ENCODE data around the gene GLIPR1L1.
"Not testable (repeated sequence)": the region's sequence is repeated elsewhere in the genome, so short reads cannot be mapped to it uniquely, and the experiment has no call there.

The GLIPR1L1 gene, protein sequence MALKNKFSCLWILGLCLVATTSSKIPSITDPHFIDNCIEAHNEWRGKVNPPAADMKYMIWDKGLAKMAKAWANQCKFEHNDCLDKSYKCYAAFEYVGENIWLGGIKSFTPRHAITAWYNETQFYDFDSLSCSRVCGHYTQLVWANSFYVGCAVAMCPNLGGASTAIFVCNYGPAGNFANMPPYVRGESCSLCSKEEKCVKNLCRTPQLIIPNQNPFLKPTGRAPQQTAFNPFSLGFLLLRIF

DNA sequence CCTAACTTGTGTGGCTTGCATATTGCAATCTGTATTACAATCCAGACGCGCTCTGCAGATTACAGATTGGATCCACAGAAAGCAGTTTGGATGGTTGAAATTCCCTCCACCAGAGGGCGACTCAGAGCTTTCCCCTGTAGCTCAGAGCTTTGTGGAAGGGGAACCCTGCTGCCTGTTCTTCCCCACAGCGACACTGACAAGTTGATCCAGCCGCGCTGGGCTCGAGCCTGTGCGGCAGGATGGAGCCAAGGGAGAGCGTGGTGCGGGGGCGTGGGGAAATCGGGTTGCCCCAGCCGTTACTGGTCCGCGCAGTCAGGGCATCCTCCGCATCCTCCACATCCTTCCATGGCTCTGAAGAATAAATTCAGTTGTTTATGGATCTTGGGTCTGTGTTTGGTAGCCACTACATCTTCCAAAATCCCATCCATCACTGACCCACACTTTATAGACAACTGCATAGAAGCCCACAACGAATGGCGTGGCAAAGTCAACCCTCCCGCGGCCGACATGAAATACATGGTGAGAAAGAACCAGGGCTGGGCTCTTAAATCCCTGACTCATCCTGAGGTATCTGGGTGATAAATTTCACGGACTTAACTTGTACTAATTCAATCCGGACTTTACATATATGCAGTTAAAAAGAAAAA is at the start of gene GLIPR1L1:
TSS of gene GLIPR1L1 (plus strand) at position 287 of the 647 bp plus-strand sequence. CDS start at position 346, 59 bp downstream.
- DNase-seq: no peak

DNA sequence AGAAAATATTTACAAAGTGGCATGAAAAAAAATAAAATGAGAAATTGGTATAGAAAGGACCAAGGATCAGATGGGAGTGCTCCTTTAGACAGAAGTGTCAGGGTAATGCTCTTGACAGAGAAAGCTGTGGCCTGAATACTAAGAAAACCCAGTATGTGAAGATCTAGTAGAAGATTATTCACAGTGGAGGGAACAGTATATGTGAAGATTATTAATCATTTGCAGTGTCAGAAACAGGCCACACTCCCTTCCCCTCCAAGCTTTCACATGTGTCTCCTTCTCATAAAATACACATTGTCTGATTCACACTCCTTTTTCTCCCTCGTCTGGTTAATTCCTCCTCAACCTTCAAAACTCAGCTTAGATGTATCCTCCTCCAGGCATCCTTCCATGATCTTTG is 45.6 kb upstream of the GLIPR1L1 start:
- no peak for DNase-seq

DNA sequence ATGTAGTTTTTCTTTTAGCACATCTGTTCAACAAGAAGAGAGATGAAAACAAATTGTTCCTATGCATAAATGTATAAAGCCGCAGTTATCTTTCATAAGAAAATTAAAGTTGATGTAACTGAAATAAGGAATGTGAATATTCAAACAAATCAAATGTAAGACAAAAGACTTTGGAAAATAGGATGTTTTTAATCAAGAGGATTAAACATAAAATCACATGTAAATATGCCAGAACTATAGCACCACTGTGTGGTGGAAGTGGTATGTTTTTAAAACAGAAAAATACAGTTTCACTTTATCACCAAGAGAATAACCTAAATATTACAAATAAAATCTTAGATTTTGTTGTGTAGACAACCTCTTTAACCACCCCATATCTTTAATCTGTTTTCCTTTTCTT is 44.7 kb upstream of the GLIPR1L1 start:
- DNase-seq: no peak

DNA sequence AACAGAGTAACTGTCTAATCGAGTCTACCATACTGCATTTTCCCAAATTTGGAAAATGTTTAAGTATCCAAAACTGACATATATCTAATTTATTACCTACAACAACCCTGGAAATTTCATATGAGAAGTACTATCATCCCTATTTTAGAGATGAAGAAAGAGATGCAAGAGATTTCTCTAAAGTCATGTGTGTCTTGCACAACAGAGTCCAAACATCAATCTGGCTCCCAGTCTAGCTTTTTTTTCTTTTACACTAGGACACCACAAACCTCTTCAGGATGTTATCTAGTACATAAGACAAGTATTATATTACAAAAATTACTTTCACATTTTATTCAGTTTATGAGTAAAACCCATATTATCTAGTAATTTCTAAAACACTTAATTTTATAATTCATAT is 43.5 kb upstream of the GLIPR1L1 start:
- DNase-seq: no peak

GRCh38 chr12:75294336-75294735 is 40.1 kb upstream of the GLIPR1L1 start:
- no peak for DNase-seq

- no peak for DNase-seq
These were observed 39.7 kb upstream of the GLIPR1L1 start for GRCh38 chr12:75294797-75295196.

- DNase-seq: no peak
These were observed 32.2 kb upstream of the GLIPR1L1 start for GRCh38 chr12:75302225-75302624.

- DNase-seq: no peak
These were observed 31.7 kb upstream of the GLIPR1L1 start for GRCh38 chr12:75302781-75303180.

DNA sequence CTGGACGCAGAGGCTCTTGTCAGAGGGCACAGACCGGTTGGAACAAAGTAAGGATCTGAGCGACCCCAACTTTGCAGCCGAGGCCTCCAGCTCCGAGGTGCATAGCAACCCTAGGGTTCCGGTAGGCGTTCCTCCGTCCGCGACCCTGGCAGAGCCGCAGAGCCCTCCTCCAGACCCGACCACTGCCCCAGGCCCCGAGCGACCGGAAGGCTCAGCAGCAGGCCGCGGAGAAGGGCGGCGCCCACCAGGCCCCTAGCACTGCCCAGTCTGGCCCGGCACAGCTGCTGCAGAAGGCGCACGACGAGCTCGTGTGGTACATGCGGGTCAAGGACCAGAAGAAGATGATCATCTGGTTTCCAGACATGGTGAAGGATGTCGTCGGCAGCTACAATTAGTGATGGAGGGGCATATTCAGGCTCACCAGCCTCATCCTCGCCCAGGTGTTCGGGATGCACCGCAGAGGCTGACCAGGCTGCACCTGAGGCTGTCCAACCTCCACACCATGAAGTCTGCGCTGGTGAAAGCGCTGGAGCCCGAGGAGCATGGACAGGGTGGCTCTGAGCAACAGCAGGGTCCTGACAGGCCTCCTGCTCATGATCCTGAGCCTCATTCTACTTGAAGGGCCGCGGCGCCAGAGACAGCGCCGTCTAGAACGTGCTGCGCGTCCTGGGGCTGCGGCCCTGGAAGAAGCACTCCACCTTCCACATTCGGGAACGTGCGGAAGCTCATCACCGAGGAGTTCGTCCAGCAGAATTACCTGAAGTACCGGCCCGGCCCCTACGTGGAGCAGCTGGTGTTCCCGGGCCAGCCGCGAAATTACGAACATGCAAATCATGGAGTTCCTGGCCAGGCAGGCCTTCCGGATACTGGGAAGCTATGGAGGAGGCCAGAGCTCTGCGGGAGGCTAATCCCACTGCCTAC is 28.8 kb upstream of the GLIPR1L1 start:
- DNase-seq: no peak

DNA sequence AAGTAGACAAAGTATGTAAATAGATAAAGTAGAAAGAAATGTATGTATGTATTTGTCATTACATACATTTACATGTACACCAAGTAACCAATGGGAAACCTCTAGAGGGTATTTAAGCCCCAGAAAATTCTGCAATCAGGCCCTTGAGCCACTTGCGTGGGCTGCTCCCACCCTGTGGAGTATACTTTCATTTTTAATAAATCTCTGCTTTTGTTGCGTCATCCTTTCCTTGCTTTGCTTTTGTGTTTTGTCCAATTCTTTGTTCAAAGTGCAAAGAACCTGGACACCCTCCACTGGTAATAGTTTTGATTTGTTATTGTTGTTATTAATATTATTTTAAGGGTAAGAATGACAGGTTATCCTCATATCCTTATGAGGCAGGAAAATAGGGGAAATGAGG is 26.2 kb upstream of the GLIPR1L1 start:
- DNase-seq: no peak

DNA sequence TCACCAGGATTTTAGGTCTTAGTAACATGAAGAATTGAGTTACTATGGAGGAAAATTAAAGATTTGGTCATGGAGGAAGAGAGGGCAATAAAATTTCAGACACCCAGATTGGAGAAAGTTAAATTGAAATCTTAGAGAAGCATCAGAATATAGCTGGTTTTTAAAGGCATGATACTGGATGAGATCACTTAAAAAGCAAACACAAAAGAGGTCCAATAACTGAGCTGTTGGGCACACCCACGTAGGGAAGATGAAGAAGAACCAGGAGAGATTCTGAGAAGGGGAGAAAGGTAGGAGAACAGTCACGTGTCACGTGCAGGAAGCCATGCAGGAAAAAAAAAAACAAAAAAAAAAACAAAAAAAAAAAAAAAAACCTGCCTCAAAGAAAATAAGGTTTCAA is 23.1 kb upstream of the GLIPR1L1 start:
- no peak for DNase-seq

GRCh38 chr12:75315518-75315917 is 19.0 kb upstream of the GLIPR1L1 start:
- no peak for DNase-seq

DNA sequence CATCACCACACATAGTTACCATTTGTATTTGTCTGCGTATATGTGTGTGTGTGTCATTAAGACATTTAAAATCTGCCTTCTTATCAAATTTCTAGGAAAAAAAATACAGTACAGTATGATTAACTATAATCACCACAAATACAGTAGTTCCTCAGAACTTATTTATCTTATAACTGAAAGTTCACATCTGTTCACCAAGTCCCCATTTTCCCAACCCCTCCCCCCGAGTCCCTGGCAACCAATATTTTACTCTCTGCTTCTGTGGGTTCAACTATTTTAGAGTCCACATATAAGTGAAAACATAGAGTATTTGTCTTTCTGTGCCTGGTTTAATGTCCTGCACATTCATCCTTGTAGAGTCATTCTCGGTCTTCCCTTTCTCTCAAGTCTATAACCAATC is 16.7 kb upstream of the GLIPR1L1 start:
- DNase-seq: no peak

GRCh38 chr12:75322464-75322863 is 12.0 kb upstream of the GLIPR1L1 start:
- DNase-seq: no peak

- no peak for DNase-seq
These were observed 10.8 kb upstream of the GLIPR1L1 start for GRCh38 chr12:75323663-75324062.

- DNase-seq: no peak
These were observed 6.8 kb upstream of the GLIPR1L1 start for GRCh38 chr12:75327642-75328041.

DNA sequence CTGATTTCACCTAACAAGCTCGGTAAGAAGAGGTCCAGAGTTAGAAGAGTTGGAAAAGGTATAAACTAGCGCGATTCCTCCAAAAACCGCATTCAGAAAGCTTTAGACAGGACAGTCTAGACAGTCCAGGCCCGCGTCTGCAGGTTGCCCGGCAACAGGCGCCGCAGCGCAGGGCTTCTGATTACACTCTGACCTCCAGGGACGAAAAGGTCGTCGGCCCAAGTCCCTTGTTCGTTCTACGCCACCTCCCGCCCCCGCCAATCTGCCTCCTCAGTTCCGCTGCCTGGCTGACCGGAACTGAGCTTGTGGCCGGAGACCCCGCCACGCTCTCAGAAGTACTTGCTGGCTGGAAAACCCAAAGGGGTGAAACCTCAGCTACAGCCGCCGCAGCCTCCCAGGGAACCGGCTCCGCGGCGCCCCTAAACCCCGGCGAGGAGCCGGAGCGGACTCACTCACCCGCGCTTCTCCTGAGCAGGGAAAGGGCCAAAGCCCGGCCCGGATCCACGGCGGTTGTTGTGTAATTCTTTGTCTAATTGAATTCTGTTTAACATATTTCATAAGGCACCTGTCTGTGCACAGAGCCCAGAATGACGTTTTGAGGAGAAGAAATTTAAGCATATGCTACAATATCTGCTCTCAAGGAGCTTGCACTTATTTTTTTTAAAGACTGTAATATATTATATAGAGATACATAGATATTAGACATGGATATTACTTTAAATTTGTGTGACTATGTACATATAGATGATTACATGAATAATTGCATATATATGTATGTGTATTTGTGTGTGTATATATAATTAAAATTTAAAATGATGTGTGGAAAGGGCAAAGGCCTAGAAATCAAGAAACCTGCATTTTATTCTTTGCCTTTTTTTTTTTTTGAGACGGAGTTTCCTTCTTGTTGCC is 4.3 kb upstream of the GLIPR1L1 start, which contains the start of gene CAPS2:
TSS of gene CAPS2 (minus strand) at position 407 of the 909 bp plus-strand sequence. CDS start 3,826 bp downstream, outside the sequence.
- peak; percentile 40 for DNase-seq

DNA sequence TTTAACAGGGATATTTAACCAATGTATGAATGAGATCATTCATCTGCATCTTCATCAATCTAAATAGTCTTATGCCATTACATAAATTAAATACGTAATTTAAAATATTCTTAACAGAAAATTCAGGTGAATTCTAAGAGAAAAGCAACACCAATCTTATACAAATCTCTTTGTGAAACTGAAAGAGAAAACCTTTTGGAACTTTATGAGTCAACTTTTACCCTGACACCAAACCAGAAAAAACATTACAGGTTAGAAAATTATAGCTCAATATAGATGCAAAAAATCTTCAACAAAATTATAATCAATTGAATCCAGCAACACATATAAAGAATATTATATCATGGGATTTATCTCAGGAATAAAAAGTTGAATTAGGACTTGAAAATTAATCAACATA is 3.4 kb downstream of the GLIPR1L1 start:
- DNase-seq: no peak

DNA sequence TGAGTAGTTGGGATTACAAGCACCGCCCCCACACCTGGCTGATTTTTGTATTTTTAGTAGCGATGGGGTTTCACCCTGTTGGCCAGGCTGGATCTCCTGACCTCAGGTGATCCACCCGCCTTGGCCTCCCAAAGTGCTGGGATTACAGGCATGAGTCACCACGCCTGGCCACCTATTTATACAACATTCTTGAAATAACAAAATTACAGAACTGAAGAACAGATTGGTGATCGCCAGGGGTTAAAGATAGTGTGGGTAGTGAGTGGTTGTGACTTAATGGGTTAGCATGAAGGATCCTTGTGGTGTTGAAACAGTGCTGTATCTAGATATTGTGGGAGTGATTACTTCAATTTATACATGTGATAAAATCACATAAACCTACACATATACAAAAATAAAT is 7.4 kb downstream of the GLIPR1L1 start:
- no peak for DNase-seq

- no peak for DNase-seq
These were observed 11.1 kb downstream of the GLIPR1L1 start for GRCh38 chr12:75345531-75345930.

DNA sequence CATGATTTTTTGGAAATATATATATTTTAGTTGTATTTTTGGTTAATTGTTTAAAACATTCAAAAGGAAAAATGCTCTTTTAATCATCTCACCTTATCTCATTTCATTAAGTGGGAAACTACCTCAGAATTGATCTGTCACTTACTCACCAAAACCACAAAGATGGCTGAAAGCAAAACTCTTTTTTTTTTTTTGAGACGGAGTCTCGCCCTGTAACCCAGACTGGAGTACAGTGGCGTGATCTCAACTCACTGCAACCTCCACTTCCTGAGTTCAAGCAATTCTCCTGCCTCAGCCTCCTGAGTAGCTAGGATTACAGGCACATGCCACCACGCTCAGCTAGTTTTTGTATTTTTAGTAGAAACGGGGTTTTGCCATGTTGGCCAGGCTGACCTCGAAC is 11.7 kb downstream of the GLIPR1L1 start:
- DNase-seq: not testable (repeated sequence)

- DNase-seq: no peak
These were observed 15.5 kb downstream of the GLIPR1L1 start for GRCh38 chr12:75349946-75350345.

GRCh38 chr12:75350413-75350812 is 15.9 kb downstream of the GLIPR1L1 start:
- no peak for DNase-seq

All from NCI-H1436 treated with DMSO at 0.1 percent for 48 hours (cell line).